GM12878 (cell line): Measurements from ENCODE around the gene TULP1. TPM values are rescaled to one million over a fixed set of nuclear protein-coding genes. Genes with fewer than 3 reads are reported as not detected.

Experiments used
- CEBPB ChIP-seq, 2 experiments: fragments of 150-350 bp in 1 of 2; IDR thresholded peaks; 2 replicates each; pipeline ENCODE4 v1.6.1; 2012 to 2014; ENCODE audit warnings: low read depth in 2 of 2, low read length in 2 of 2, borderline replicate concordance in 1 of 2, inconsistent platforms in 1 of 2
- CREB1 ChIP-seq: IDR thresholded peaks from 2 replicates; pipeline ENCODE4 v1.6.1; 2012; ENCODE audit warnings: low read depth, mild to moderate bottlenecking, inconsistent platforms
- E2F8 ChIP-seq: fragments of 450-650 bp; IDR thresholded peaks from 2 replicates; pipeline ENCODE4 v1.6.1; 2018; ENCODE audit warnings: mild to moderate bottlenecking, low read depth, moderate library complexity; ENCODE audit not compliant: partially characterized antibody
- KDM1A ChIP-seq: fragments of 200-600 bp; sonication (generic); IDR thresholded peaks from 2 replicates; pipeline ENCODE4 v1.6.1; 2016; ENCODE audit warnings: borderline replicate concordance
- MEF2A ChIP-seq: IDR thresholded peaks from 2 replicates; pipeline ENCODE4 v1.6.1; 2011; ENCODE audit warnings: low read depth, mild to moderate bottlenecking, low read length, moderate library complexity; ENCODE audit not compliant: insufficient read depth
- MEF2B ChIP-seq: fragments of 450-650 bp; IDR thresholded peaks from 2 replicates; pipeline ENCODE4 v1.6.1; 2018; ENCODE audit warnings: mild to moderate bottlenecking, moderate library complexity; ENCODE audit not compliant: partially characterized antibody, poor library complexity, severe bottlenecking
- MLLT1 ChIP-seq: fragments of 450-650 bp; IDR thresholded peaks from 2 replicates; pipeline ENCODE4 v1.6.1; 2016; ENCODE audit warnings: mild to moderate bottlenecking
- MTA2 ChIP-seq: fragments of 450-650 bp; IDR thresholded peaks from 2 replicates; pipeline ENCODE4 v1.6.1; 2016; ENCODE audit warnings: low read depth, mild to moderate bottlenecking, moderate library complexity
- MYB ChIP-seq: fragments of 150-350 bp; IDR thresholded peaks from 2 replicates; pipeline ENCODE4 v1.6.1; 2014; ENCODE audit warnings: mild to moderate bottlenecking, low read depth, low read length, borderline replicate concordance
- MYC ChIP-seq: IDR thresholded peaks from 2 replicates; pipeline ENCODE4 v1.6.1; 2011; ENCODE audit warnings: mild to moderate bottlenecking, low read length, moderate library complexity, inconsistent platforms; ENCODE audit not compliant: insufficient read depth, insufficient replicate concordance, insufficient read length, severe bottlenecking
- NBN ChIP-seq: fragments of 450-650 bp; IDR thresholded peaks from 2 replicates; pipeline ENCODE4 v1.6.1; 2016
- NR2C1 ChIP-seq: fragments of 450-650 bp; IDR thresholded peaks from 2 replicates; pipeline ENCODE4 v1.6.1; 2017; ENCODE audit warnings: antibody characterized with exemption, mild to moderate bottlenecking, moderate library complexity
- PAX5 ChIP-seq: IDR thresholded peaks from 2 replicates; pipeline ENCODE4 v1.6.1; 2011; ENCODE audit warnings: low read depth, low read length, borderline replicate concordance
- SIN3A ChIP-seq: IDR thresholded peaks from 2 replicates; pipeline ENCODE4 v1.6.1; 2012; ENCODE audit warnings: low read depth, low read length, improper control_type of control experiment
- SMARCA5 ChIP-seq: fragments of 450-650 bp; IDR thresholded peaks from 2 replicates; pipeline ENCODE4 v1.6.1; 2017; ENCODE audit warnings: mild to moderate bottlenecking
- SRF ChIP-seq, 2 experiments: IDR thresholded peaks; 2 replicates each; pipeline ENCODE4 v1.6.1; 2011; ENCODE audit warnings: low read depth in 2 of 2, low read length in 2 of 2, mild to moderate bottlenecking in 1 of 2, moderate library complexity in 1 of 2
- ZNF274 ChIP-seq: IDR thresholded peaks from one replicate; pipeline ENCODE4 v1.8.0; 2011; ENCODE audit not compliant: insufficient read length, insufficient read depth
- polyA plus RNA-seq, 11 experiments: library from polyadenylated mRNA; depleted of rRNA in 4 of 11; unstranded in 6 of 11; stranded (reverse) in 5 of 11; fragments of >200 nt; fragmentation: Nextera tagmentation in 4 of 11; fragmentation: Illumina TruSeq in 1 of 11; extraction: Ambion mirVana in 4 of 11; extraction: Trizol in 1 of 11; gene quantifications; 1 replicate in 1 of 11; 2 replicates in 10 of 11; pipeline versions ENCODE4 v1.2.1 to v1.2.3, GENCODE V29; 2011 to 2016; ENCODE audit warnings: inconsistent platforms in 2 of 11, missing spikeins in 2 of 11, low read depth in 1 of 11
- total RNA-seq, 4 experiments: library from RNA; depleted of rRNA in 3 of 4; stranded (reverse); fragments of >200 nt in 3 of 4; fragmentation: Illumina TruSeq in 1 of 4; extraction: Trizol in 1 of 4; gene quantifications; 2 replicates each; pipeline versions ENCODE4 v1.2.1 to v1.2.3, GENCODE V29; 2013 to 2021
- TF ChIP-seq, protein P1 (sequence below): fragments of 450-650 bp; IDR thresholded peaks from 2 replicates; pipeline ENCODE4 v1.6.1; 2017; ENCODE audit warnings: mild to moderate bottlenecking, moderate library complexity
- TF ChIP-seq, protein P2 (sequence below): IDR thresholded peaks from 2 replicates; pipeline ENCODE4 v1.6.1; 2011; ENCODE audit warnings: borderline replicate concordance, low read depth, mild to moderate bottlenecking, moderate library complexity, low read length; ENCODE audit not compliant: insufficient read depth, poor library complexity, severe bottlenecking

Gene TULP1
- total and polyA plus RNA-seq, 10 of the 15 experiments (the other 5 are each of a cell fraction or from before 2014, with no cell fraction given) = not detected

DNA sequence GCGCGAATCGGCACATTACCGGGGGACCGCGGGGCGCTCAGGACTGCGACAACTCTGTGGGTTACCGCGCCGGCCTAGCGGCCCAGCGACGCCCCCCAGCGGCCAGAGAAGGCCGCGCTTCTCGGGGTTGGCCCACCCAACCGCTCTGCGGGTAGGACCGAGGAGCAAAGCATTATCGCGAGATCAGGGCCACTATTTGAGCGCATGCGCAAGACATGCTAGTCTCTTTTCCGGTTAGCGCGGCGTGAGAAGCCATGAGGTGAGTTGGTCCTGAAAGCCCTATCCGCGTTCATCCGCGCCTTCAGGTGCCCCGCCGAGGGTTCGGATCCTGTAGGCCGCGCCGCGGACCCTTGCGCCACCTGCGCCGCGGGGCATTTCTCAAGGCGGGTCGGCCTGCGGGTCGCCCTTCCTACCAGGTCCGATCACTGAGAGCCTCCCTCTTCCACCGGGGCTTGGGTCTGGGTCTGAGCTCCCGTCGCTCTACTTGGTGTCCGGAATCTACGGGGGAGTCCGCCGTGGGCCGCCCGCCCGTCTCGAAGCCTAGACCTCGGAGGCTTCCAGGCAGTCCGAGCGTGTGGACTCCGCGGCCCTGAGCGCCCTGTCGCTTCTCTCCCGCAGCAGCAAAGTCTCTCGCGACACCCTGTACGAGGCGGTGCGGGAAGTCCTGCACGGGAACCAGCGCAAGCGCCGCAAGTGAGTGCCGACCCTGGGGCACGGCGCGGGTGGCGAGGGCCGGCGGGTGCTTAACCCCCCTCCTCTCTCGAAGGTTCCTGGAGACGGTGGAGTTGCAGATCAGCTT is 44.3 kb downstream of the TULP1 start, which contains the start of gene RPL10A (continued):
- TF ChIP-seq KDM1A (no peak), NR2C1 (no peak), E2F8 (no peak), NBN (no peak; the same call in none of the 2 replicates), MYC (peak; percentile 100), SRF (IDR thresholded peaks at IDR 0.05; ENCODE audit: low read depth in 2 of 2, low read length in 2 of 2) (0 out of 4 replicates have a peak, but pooled peaks of 1 of the 2 experiments have one; percentile 4), ZNF274 (no peak), MEF2B (peak; percentile 2), MYB (peak; percentile 44; the same call in 1 of the 2 replicates), PAX5 (peak; percentile 79; the same call in 1 of the 2 replicates), MTA2 (no peak), SIN3A (no peak; the same call in 1 of the 2 replicates), MLLT1 (peak; percentile 70), SMARCA5 (peak; percentile 91), MEF2A (0 out of 2 replicates have a peak, but pooled peaks have one; percentile 5), CEBPB (IDR thresholded peaks at IDR 0.05; ENCODE audit: borderline replicate concordance in 1 of 2, low read depth in 2 of 2, low read length in 2 of 2) (no peak; a peak in 1 of 4 replicates), CREB1 (peak; percentile 62; the same call in 1 of the 2 replicates)
- TF ChIP-seq, protein P1, sequence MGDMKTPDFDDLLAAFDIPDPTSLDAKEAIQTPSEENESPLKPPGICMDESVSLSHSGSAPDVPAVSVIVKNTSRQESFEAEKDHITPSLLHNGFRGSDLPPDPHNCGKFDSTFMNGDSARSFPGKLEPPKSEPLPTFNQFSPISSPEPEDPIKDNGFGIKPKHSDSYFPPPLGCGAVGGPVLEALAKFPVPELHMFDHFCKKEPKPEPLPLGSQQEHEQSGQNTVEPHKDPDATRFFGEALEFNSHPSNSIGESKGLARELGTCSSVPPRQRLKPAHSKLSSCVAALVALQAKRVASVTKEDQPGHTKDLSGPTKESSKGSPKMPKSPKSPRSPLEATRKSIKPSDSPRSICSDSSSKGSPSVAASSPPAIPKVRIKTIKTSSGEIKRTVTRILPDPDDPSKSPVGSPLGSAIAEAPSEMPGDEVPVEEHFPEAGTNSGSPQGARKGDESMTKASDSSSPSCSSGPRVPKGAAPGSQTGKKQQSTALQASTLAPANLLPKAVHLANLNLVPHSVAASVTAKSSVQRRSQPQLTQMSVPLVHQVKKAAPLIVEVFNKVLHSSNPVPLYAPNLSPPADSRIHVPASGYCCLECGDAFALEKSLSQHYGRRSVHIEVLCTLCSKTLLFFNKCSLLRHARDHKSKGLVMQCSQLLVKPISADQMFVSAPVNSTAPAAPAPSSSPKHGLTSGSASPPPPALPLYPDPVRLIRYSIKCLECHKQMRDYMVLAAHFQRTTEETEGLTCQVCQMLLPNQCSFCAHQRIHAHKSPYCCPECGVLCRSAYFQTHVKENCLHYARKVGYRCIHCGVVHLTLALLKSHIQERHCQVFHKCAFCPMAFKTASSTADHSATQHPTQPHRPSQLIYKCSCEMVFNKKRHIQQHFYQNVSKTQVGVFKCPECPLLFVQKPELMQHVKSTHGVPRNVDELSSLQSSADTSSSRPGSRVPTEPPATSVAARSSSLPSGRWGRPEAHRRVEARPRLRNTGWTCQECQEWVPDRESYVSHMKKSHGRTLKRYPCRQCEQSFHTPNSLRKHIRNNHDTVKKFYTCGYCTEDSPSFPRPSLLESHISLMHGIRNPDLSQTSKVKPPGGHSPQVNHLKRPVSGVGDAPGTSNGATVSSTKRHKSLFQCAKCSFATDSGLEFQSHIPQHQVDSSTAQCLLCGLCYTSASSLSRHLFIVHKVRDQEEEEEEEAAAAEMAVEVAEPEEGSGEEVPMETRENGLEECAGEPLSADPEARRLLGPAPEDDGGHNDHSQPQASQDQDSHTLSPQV = no peak
- TF ChIP-seq, protein P2, sequence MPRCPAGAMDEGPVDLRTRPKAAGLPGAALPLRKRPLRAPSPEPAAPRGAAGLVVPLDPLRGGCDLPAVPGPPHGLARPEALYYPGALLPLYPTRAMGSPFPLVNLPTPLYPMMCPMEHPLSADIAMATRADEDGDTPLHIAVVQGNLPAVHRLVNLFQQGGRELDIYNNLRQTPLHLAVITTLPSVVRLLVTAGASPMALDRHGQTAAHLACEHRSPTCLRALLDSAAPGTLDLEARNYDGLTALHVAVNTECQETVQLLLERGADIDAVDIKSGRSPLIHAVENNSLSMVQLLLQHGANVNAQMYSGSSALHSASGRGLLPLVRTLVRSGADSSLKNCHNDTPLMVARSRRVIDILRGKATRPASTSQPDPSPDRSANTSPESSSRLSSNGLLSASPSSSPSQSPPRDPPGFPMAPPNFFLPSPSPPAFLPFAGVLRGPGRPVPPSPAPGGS = peak; percentile 40
